Lower lobe of right lung (tissue), 2 donors: ENCODE measurements around the gene OSBPL2. TPM values are rescaled to one million over a fixed set of nuclear protein-coding genes. Genes with fewer than 3 reads are reported as not detected.

Experiments
- ATAC-seq, 2 donors: fragments of 200-7000 bp; cut with Tn5 transposase; one replicate each; pipeline ENCODE4 v1.9.1; 2020 to 2022; ENCODE audit warnings: mild to moderate bottlenecking in 2 of 2, moderate library complexity in 2 of 2
- DNase-seq: peaks from one replicate; pipeline ENCODE4 v3.0.0-alpha.2; 2020
- H3K27ac ChIP-seq: fragments of 200-600 bp; one replicate; pipeline ENCODE4 v1.8.0; 2022
- H3K27me3 ChIP-seq: fragments of 200-600 bp; one replicate; pipeline ENCODE4 v1.8.0; 2022; ENCODE audit warnings: low read depth
- H3K36me3 ChIP-seq: fragments of 200-600 bp; one replicate; pipeline ENCODE4 v1.8.0; 2022; ENCODE audit warnings: mild to moderate bottlenecking
- H3K4me1 ChIP-seq: fragments of 200-600 bp; one replicate; pipeline ENCODE4 v1.8.0; 2022
- H3K4me3 ChIP-seq: fragments of 200-600 bp; one replicate; pipeline ENCODE4 v1.8.0; 2022; ENCODE audit warnings: mild to moderate bottlenecking
- H3K9me3 ChIP-seq: fragments of 200-600 bp; one replicate; pipeline ENCODE4 v1.8.0; 2022
- CTCF ChIP-seq: fragments of 200-600 bp; IDR thresholded peaks from one replicate; pipeline ENCODE4 v1.8.0; 2022; ENCODE audit warnings: antibody characterized with exemption, mild to moderate bottlenecking
- intact Hi-C: fragments of 100-400 bp; cut with DNase I; formaldehyde crosslinking; loops from one replicate; pipeline ENCODE4 v1.11.0; 2022
- total RNA-seq: library from RNA; stranded (reverse); fragmentation: NEBNext Ultra II Directional; extraction: Animal tissue kit (Norgen Biotek cat#: 25700); gene quantifications from one replicate; pipeline ENCODE4 v1.2.1, GENCODE V29; 2021
- donor health status: DM: no; HTN: yes; CAD: no; lungs with severe emphysema.

OSBPL2 gene
- total RNA-seq, 1 donor from 2014 or later: 56.0 TPM

DNA sequence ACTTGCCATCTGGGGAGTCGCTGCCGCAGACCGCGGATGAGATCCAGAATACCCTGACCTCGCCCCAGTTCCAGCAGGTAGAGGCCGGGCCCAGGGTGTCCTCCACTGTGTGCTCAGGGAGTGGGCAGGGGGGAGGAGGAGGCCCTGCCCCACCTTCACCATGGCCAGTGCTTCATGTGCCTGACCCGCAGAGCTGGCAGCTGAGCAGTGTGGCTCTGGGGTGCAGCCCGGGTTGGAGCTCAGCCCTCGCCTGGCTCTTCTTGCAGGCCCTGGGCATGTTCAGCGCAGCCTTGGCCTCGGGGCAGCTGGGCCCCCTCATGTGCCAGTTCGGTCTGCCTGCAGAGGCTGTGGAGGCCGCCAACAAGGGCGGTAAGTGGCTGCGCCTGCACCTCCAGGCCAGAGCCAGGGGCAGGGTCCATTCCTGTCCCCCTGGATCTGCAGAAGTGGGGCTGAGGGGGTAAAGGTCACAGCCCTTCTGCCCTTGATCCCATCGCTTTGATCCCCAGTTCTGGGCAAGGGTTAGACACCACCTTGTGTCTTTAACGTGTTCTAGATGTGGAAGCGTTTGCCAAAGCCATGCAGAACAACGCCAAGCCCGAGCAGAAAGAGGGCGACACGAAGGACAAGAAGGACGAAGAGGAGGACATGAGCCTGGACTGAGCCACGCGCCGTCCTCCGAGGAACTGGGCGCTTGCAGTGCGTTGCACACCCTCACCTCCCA, 69.9 kb downstream of the OSBPL2 start:
- peaks cover 89% of the 10 kb centered on the region for H3K36me3 ChIP-seq
- H3K4me1 ChIP-seq: peaks cover 23% of the 10 kb centered on the region
- H3K27me3 ChIP-seq: no peaks in the 10 kb centered on the region
- DNase-seq (no peak), ATAC-seq (no peak)
- H3K9me3 ChIP-seq: no peaks in the 10 kb centered on the region
- H3K27ac ChIP-seq: no peak overlapping the region
- TF ChIP-seq CTCF: no peak
- intact Hi-C loops: loop anchor here (10.0 kb wide), 1 partner anchor 77 kb away; the partner anchor contains the start of gene RPS21
- no peak overlapping the region for H3K4me3 ChIP-seq

DNA sequence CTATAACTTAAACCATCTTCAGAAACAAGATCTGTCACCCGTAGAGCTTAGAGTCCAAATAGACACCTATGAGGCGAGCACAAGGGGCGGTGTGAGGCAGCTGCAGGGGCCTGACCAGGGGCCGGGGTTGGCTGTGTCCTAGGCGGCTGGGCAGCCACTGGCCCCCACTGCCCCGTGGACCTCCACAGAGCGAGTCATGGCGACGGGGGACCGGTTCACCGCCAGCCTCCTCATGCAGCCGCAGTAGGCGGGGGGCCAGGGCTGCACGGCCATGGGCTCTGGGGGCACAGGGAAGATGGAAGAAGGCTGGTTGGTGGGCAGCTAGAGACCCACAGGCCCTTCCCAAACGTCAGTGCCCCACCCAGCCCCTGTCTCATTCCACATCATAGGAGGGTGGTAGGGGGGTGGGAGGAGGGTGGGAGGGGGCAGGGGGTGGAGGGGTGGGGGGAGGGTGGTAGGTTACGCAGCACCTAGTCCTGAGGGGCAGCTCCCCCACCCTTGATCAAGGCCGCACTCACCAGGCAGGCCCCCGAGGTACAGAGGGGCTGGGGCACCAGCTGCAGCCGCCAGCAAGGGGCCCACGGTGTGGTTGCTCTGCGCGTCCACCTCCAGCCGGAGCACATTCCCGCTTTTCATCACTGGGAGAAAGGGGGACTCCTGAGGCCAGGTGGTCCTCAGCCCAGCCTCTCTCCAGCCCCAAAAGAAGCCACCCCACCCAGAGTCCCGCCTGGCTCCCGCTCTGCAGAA, 71.0 kb downstream of the OSBPL2 start:
- ATAC-seq (no peak), DNase-seq (no peak)
- TF ChIP-seq CTCF: no peak
- Histone ChIP-seq H3K27me3 (no peaks in the 10 kb centered on the region), H3K36me3 (peaks cover 92% of the 10 kb centered on the region), H3K27ac (no peak overlapping the region), H3K4me3 (no peak overlapping the region), H3K9me3 (no peaks in the 10 kb centered on the region), H3K4me1 (peaks cover 16% of the 10 kb centered on the region)
- intact Hi-C loops: loop anchor here (10.0 kb wide), 1 partner anchor 75 kb away; the partner anchor contains the start of gene RPS21

- Histone ChIP-seq H3K27me3 (no peaks in the 10 kb centered on the region), H3K36me3 (peaks cover 92% of the 10 kb centered on the region), H3K4me3 (no peak overlapping the region), H3K4me1 (peaks cover 8% of the 10 kb centered on the region), H3K27ac (no peak overlapping the region), H3K9me3 (no peaks in the 10 kb centered on the region)
- intact Hi-C loops: loop anchor here (10.0 kb wide), 1 partner anchor 75 kb away; the partner anchor contains the start of gene RPS21
- ATAC-seq: no peak
- TF ChIP-seq CTCF: no peak
- DNase-seq: no peak
Observed at GRCh38 chr20:62309947-62310756, 71.8 kb downstream of the OSBPL2 start.

GRCh38 chr20:62310757-62311121, 72.4 kb downstream of the OSBPL2 start:
- intact Hi-C loops: no loop called here
- DNase-seq: no peak
- peaks cover 2% of the 10 kb centered on the region for H3K4me1 ChIP-seq
- no peaks in the 10 kb centered on the region for H3K27me3 ChIP-seq
- ATAC-seq: no peak
- no peaks in the 10 kb centered on the region for H3K9me3 ChIP-seq
- peaks cover 92% of the 10 kb centered on the region for H3K36me3 ChIP-seq
- TF ChIP-seq CTCF: no peak
- H3K4me3 ChIP-seq: no peak overlapping the region
- no peak overlapping the region for H3K27ac ChIP-seq

GRCh38 chr20:62311150-62311549, 72.8 kb downstream of the OSBPL2 start:
- TF ChIP-seq CTCF: no peak
- Histone ChIP-seq H3K4me1 (no peaks in the 10 kb centered on the region), H3K36me3 (peaks cover 92% of the 10 kb centered on the region), H3K4me3 (no peak overlapping the region), H3K9me3 (no peaks in the 10 kb centered on the region), H3K27ac (no peak overlapping the region), H3K27me3 (no peaks in the 10 kb centered on the region)
- intact Hi-C loops: no loop called here
- no peak for DNase-seq
- ATAC-seq: no peak
